Measurements from ENCODE around the gene RUNX2. TPM values are rescaled to one million over a fixed set of nuclear protein-coding genes. Genes with fewer than 3 reads are reported as not detected.

RUNX2 gene
- total RNA-seq, 1 donor from 2014 or later, result 1.8 TPM

GRCh38 chr6:45447005-45447404, 118.9 kb downstream of the RUNX2 start:
- Mint-ChIP-seq H3K4me1 (no peaks in the 10 kb centered on the region), H3K27me3 (peaks cover 4% of the 10 kb centered on the region)

DNA sequence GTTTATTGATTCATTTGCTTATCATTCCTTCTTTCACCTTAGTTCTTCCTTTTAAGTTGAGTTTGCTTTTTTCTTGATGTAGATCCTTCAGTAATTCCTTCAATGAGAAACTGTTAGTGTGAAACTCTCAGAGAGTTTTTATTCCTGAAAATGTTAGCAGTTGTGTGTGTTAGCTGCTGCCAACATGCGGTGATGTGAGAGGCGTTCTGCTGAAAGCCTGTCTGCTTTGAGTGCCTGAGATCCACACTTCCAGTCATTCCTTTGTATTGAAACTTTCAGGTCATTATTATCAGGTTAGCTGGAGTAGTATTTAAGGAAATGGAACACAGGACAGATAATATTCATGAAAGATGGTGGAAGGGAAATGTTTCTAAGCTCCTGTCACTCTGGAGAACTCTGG, 119.6 kb downstream of the RUNX2 start:
- ATAC-seq (ENCODE audit: low read depth) (no peak), DNase-seq (no peak)
- Mint-ChIP-seq H3K27ac (no peak overlapping the region), H3K36me3 (ENCODE audit: low read depth) (no peaks in the 10 kb centered on the region), H3K9me3 (no peaks in the 10 kb centered on the region), H3K27me3 (peaks cover 4% of the 10 kb centered on the region), H3K4me3 (no peak overlapping the region), H3K4me1 (no peaks in the 10 kb centered on the region)
- CTCF ChIA-PET, result no interaction called here
- TF ChIP-seq, protein P1, sequence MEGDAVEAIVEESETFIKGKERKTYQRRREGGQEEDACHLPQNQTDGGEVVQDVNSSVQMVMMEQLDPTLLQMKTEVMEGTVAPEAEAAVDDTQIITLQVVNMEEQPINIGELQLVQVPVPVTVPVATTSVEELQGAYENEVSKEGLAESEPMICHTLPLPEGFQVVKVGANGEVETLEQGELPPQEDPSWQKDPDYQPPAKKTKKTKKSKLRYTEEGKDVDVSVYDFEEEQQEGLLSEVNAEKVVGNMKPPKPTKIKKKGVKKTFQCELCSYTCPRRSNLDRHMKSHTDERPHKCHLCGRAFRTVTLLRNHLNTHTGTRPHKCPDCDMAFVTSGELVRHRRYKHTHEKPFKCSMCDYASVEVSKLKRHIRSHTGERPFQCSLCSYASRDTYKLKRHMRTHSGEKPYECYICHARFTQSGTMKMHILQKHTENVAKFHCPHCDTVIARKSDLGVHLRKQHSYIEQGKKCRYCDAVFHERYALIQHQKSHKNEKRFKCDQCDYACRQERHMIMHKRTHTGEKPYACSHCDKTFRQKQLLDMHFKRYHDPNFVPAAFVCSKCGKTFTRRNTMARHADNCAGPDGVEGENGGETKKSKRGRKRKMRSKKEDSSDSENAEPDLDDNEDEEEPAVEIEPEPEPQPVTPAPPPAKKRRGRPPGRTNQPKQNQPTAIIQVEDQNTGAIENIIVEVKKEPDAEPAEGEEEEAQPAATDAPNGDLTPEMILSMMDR (IDR thresholded peaks at IDR 0.05), result no peak
- POLR2A ChIA-PET, result no interaction called here
- intact Hi-C loops (cut with micrococcal nuclease), result no loop called here

More at GRCh38 chr6:45447005-45447404, 118.9 kb downstream of the RUNX2 start:
- CTCF ChIA-PET, result no interaction called here
- Mint-ChIP-seq H3K27ac (no peak overlapping the region), H3K4me3 (no peak overlapping the region), H3K9me3 (no peaks in the 10 kb centered on the region), H3K36me3 (ENCODE audit: low read depth) (no peaks in the 10 kb centered on the region)
- TF ChIP-seq, protein P1 (IDR thresholded peaks at IDR 0.05), result no peak
- DNase-seq, result no peak
- POLR2A ChIA-PET, result no interaction called here
- ATAC-seq (ENCODE audit: low read depth), result no peak
- intact Hi-C loops (cut with micrococcal nuclease), result no loop called here

DNA sequence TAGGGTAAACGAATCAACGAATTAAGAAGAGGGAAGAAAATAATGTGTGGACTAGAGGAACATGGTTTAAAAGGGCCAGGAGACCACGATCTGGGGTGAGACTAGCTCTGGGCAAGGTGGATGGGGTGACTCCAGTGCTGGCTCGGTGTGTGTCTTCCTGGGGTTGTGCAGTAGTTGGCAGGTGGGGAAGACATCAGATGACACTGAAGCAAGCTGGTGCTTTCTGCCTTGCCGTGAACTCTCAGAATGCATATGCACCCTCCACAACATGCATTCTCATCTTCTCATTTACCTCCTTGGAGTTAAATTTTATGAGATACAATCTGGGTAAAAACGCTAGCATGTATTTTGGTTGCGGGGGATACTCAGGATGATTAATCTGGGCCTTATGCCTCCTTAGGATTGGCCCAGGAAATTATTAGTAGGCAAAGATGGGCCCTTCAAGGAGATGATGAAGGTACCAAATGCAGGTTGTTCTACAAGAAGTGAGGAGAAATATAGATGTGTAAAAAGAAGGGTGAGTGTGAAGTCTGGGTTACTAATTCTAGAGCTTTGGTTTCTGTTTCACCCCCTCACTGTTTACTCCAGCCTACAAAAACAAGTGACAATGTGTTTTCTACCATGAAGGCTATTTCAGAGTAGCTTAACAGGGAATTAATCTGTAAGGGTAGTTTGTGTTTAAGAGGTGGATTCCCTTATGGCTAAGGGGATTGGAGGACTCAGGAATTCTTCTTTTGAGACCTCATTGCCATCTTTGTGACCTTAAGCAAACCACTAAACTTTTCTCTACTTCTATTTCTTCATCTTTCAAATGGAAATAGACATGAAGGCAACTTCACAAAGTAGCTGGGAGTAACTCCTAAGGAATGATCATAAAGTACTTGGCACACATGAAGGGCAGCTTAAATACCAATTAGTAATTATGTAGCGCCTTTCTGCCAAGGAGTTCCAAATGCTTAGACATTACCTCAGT, 120.6 kb downstream of the RUNX2 start:
- DNase-seq (no peak), ATAC-seq (ENCODE audit: low read depth) (no peak)
- Mint-ChIP-seq H3K27me3 (peaks cover 8% of the 10 kb centered on the region), H3K4me1 (no peaks in the 10 kb centered on the region), H3K36me3 (ENCODE audit: low read depth) (no peaks in the 10 kb centered on the region), H3K9me3 (no peaks in the 10 kb centered on the region), H3K27ac (no peak overlapping the region), H3K4me3 (no peak overlapping the region)
- TF ChIP-seq, protein P1 (IDR thresholded peaks at IDR 0.05), result no peak
- intact Hi-C loops (cut with micrococcal nuclease), result no loop called here
- ChIA-PET CTCF (no interaction called here), POLR2A (no interaction called here)

GRCh38 chr6:45450132-45450531, 122.0 kb downstream of the RUNX2 start:
- ATAC-seq (ENCODE audit: low read depth) (no peak), DNase-seq (no peak)
- Mint-ChIP-seq H3K4me1 (no peaks in the 10 kb centered on the region), H3K36me3 (ENCODE audit: low read depth) (no peaks in the 10 kb centered on the region), H3K9me3 (no peaks in the 10 kb centered on the region), H3K4me3 (no peak overlapping the region), H3K27me3 (peaks cover 9% of the 10 kb centered on the region), H3K27ac (no peak overlapping the region)
- CTCF ChIA-PET, result no interaction called here
- TF ChIP-seq, protein P1 (IDR thresholded peaks at IDR 0.05), result no peak
- POLR2A ChIA-PET, result no interaction called here
- intact Hi-C loops (cut with micrococcal nuclease), result no loop called here

DNA sequence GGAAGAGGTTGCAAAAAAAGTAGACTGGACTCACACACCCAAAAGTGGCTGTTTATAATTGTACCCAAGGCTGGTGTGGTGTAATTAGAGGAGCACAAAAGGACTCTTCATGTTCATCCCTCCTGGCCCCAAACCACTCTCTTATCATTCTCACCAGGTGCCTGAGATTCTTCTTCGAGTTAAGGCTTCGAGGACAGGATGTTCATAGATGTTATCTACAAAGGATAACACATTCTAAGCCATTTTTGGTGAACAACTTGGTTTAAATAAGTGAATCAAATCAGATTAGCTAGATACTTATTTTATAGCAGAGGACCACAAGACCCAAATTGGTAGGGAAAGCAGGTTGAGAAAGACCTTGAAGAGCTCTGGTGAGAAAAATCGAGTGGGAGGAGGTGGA, 122.7 kb downstream of the RUNX2 start:
- CTCF ChIA-PET, result no interaction called here
- TF ChIP-seq, protein P1 (IDR thresholded peaks at IDR 0.05), result no peak
- no peak for ATAC-seq (ENCODE audit: low read depth)
- no peak for DNase-seq
- H3K36me3 Mint-ChIP-seq (ENCODE audit: low read depth), result no peaks in the 10 kb centered on the region
- intact Hi-C loops (cut with micrococcal nuclease), result no loop called here
- no peak overlapping the region for H3K27ac Mint-ChIP-seq
- H3K27me3 Mint-ChIP-seq, result peaks cover 9% of the 10 kb centered on the region
- H3K4me3 Mint-ChIP-seq, result no peak overlapping the region
- H3K9me3 Mint-ChIP-seq, result no peaks in the 10 kb centered on the region
- POLR2A ChIA-PET, result no interaction called here
- no peaks in the 10 kb centered on the region for H3K4me1 Mint-ChIP-seq
